ENCODE measurements around the gene DCTN5. TPM values are rescaled to one million over a fixed set of nuclear protein-coding genes. Genes with fewer than 3 reads are reported as not detected.

DCTN5 gene
- total RNA-seq (2014; rRNA removed; shearing (Covaris generic)) (38.2 and 41.9 TPM in 2 replicates), polyA plus RNA-seq (2016; fragmentation: Nextera tagmentation; extraction: Ambion mirVana) (47.6 and 49.7 TPM in 2 replicates)

DNA sequence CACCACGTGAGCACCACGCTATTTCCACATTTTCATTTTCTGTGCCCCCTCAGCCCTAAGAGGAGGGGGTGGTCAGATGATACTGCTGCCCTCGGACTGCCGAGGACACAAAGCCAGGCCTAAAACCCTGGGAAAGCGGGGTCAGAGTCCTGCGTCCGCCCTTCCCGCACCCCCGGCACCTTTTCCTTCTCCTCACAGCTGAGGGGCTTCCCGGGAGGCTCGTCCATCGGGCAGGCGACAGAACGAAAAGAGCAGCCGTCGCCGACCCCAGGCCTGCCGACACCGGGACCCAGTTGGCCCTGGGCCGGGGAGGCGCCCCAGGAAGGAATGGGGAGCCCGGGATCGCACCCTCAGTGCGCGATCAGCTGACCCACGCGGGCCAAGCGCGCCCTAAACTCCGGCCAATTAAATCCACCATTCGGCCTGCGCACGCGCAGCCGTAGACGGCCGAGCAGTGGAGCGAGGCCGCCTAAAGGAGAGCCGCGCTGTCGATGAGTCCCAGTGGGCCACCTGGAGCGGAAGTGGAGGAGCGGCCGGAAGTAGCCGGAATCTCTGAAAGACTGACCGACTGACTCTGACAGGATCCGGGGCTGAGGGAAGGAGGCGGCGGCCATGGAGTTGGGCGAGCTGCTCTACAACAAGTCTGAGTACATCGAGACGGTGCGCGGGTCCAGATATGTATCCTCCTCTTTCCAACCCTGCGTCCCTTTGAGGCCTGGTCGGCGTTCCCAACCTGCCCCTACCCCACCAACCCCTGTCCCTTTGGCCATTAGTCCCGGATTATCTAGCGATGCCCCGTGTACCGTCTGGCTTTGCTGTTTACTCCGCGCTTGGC is at the start of gene DCTN5, which contains the start of gene PALB2:
Gene DCTN5, plus strand, starts transcription at position 536 of the 835 bp plus-strand sequence. Its CDS starts 77 bp downstream, at position 613.
Gene PALB2, minus strand, starts transcription at position 380 of the 835 bp plus-strand sequence. Its CDS starts 153 bp downstream, at position 227.
- Histone ChIP-seq H3K9ac (peak within 1 kb of the TSS; percentile 93), H3F3A (ENCODE audit: insufficient read depth) (no peaks in the 10 kb centered on the region), H3K36me3 (ENCODE audit: low read depth) (peaks cover 15% of the 10 kb centered on the region; the same call in 1 of the 2 replicates), H3K4me2 (ENCODE audit: unreplicated experiment) (peak within 1 kb of the TSS; percentile 89), H3K79me2 (ENCODE audit: insufficient read depth) (peaks cover 78% of the 10 kb centered on the region), H3K4me1 (ENCODE audit: insufficient read depth) (peaks cover 7% of the 10 kb centered on the region; the same call in 1 of the 2 replicates), H3K9me3 (ENCODE audit: low read depth) (no peaks in the 10 kb centered on the region), H4K20me1 (ENCODE audit: insufficient read depth) (peaks cover 6% of the 10 kb centered on the region; the same call in 1 of the 2 replicates), H3K27me3 (replicated peaks; ENCODE audit: insufficient read depth) (no peaks in the 10 kb centered on the region), H3K9me2 (ENCODE audit: insufficient read depth) (no peaks in the 10 kb centered on the region), H3K27ac (peak within 1 kb of the TSS; percentile 60), H3K4me3 (peak within 1 kb of the TSS; percentile 99), H2AFZ (peak within 1 kb of the TSS; percentile 96)
- in situ Hi-C loops (cut with MboI) = no loop called here
- DNase-seq = peak; percentile 99
- TF ChIP-seq EZH2phosphoT487 (IDR thresholded peaks at IDR 0.05; ENCODE audit: insufficient read depth, low read depth) (no peak), EZH2 (IDR thresholded peaks at IDR 0.05; ENCODE audit: insufficient read depth, poor library complexity, severe bottlenecking) (no peak)
- WGBS, 2 experiments (ENCODE audit: low coverage in 1 of 2, low lambda C conversion rate in 2 of 2, missing lambda C conversion rate in 2 of 2) = 0 to 1% methylated on average over 59 to 64 of the region's 64 CpGs

GRCh38 chr16:23594186-23594585 is 47.1 kb upstream of the DCTN5 start:
- H3K4me2 ChIP-seq (ENCODE audit: unreplicated experiment) = peak overlapping the region; percentile 96
- no peak for DNase-seq
- no peak overlapping the region for H3K9ac ChIP-seq
- peak overlapping the region; percentile 88; the same call in 1 of the 2 replicates for H3K4me3 ChIP-seq
- no peaks in the 10 kb centered on the region for H3K27me3 ChIP-seq (replicated peaks; ENCODE audit: insufficient read depth)
- no peaks in the 10 kb centered on the region for H3F3A ChIP-seq (ENCODE audit: insufficient read depth)
- WGBS, 2 experiments (ENCODE audit: low coverage in 1 of 2, low lambda C conversion rate in 2 of 2, missing lambda C conversion rate in 2 of 2) = 93 to 96% methylated on average over 12 of the region's 12 CpGs
- H3K36me3 ChIP-seq (ENCODE audit: low read depth) = peaks cover 14% of the 10 kb centered on the region; the same call in 1 of the 2 replicates
- no peak overlapping the region for H3K27ac ChIP-seq
- H3K9me3 ChIP-seq (ENCODE audit: low read depth) = no peaks in the 10 kb centered on the region
- no peaks in the 10 kb centered on the region for H3K9me2 ChIP-seq (ENCODE audit: insufficient read depth)
- H3K4me1 ChIP-seq (ENCODE audit: insufficient read depth) = peaks cover 8% of the 10 kb centered on the region
- in situ Hi-C loops (cut with MboI) = no loop called here
- H3K79me2 ChIP-seq (ENCODE audit: insufficient read depth) = peaks cover 69% of the 10 kb centered on the region
- no peak overlapping the region for H2AFZ ChIP-seq
- H4K20me1 ChIP-seq (ENCODE audit: insufficient read depth) = no peaks in the 10 kb centered on the region
- no peak for TF ChIP-seq EZH2 (IDR thresholded peaks at IDR 0.05; ENCODE audit: insufficient read depth, poor library complexity, severe bottlenecking)
- TF ChIP-seq EZH2phosphoT487 (IDR thresholded peaks at IDR 0.05; ENCODE audit: insufficient read depth, low read depth) = no peak

GRCh38 chr16:23595246-23595950 is 45.9 kb upstream of the DCTN5 start:
- peaks cover 6% of the 10 kb centered on the region; the same call in 1 of the 2 replicates for H3K36me3 ChIP-seq (ENCODE audit: low read depth)
- in situ Hi-C loops (cut with MboI) = no loop called here
- 13 to 16% methylated on average over 34 of the region's 34 CpGs for WGBS, 2 experiments (ENCODE audit: low coverage in 1 of 2, low lambda C conversion rate in 2 of 2, missing lambda C conversion rate in 2 of 2)
- peak overlapping the region; percentile 92 for H2AFZ ChIP-seq
- no peaks in the 10 kb centered on the region for H3F3A ChIP-seq (ENCODE audit: insufficient read depth)
- no peaks in the 10 kb centered on the region for H3K9me3 ChIP-seq (ENCODE audit: low read depth)
- no peaks in the 10 kb centered on the region for H4K20me1 ChIP-seq (ENCODE audit: insufficient read depth)
- peak overlapping the region; percentile 93 for H3K9ac ChIP-seq
- H3K79me2 ChIP-seq (ENCODE audit: insufficient read depth) = peaks cover 57% of the 10 kb centered on the region
- H3K27me3 ChIP-seq (replicated peaks; ENCODE audit: insufficient read depth) = no peaks in the 10 kb centered on the region
- peak overlapping the region; percentile 53 for H3K27ac ChIP-seq
- peak overlapping the region; percentile 88 for H3K4me3 ChIP-seq
- no peaks in the 10 kb centered on the region for H3K9me2 ChIP-seq (ENCODE audit: insufficient read depth)
- DNase-seq = peak; percentile 50
- TF ChIP-seq EZH2phosphoT487 (IDR thresholded peaks at IDR 0.05; ENCODE audit: insufficient read depth, low read depth) (no peak), EZH2 (IDR thresholded peaks at IDR 0.05; ENCODE audit: insufficient read depth, poor library complexity, severe bottlenecking) (no peak)
- peak overlapping the region; percentile 96 for H3K4me2 ChIP-seq (ENCODE audit: unreplicated experiment)
- peaks cover 8% of the 10 kb centered on the region for H3K4me1 ChIP-seq (ENCODE audit: insufficient read depth)
